ENCODE data around the gene RBM20.

DNA sequence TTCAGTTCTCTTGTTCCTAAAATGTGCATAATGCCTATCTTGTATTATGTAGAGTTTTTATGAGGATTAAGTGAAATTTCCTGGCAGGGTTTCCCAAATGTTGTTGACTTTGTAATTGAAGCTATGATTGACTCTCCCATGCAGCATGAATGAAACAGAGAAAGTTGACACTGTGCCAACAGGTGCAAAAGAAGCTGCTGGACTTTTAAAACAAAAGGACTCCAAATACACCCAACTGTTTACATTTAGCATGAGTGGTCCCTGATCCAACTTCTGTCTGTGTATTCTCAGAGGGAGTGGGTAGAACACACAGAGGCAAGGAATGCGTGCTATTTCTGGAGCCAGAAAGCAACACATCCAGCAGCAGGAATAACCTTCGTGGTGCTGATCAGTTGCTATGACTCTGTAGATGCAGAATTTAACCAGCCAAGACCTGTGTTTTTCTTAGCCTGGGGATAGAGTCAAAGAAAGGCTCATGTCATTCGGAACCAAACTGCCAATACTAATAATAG lies 14.4 kb upstream of the RBM20 start:
- TF ChIP-seq JUN (IDR thresholded peaks at IDR 0.05) (peak; percentile 41 to 62; a peak in 2 of 5 replicates), POLR2AphosphoS2 (conservative IDR thresholded peaks at IDR 0.05; ENCODE audit: low read length) (no peak), NFE2L2 (conservative IDR thresholded peaks at IDR 0.05; ENCODE audit: low read length) (no peak), CTCF (IDR thresholded peaks at IDR 0.05) (no peak), BHLHE40 (IDR thresholded peaks at IDR 0.05; ENCODE audit: low read depth, low read length) (no peak), RAD21 (conservative IDR thresholded peaks at IDR 0.05 in 1 of 2, IDR thresholded peaks at IDR 0.05 in 1 of 2) (no peak), MAX (IDR thresholded peaks at IDR 0.05) (no peak), POLR2A (IDR thresholded peaks at IDR 0.05; ENCODE audit: low read length) (no peak), CHD2 (IDR thresholded peaks at IDR 0.05; ENCODE audit: low read length, partially characterized antibody) (no peak), HOXA7 (CRISPR knock-in tag; IDR thresholded peaks at IDR 0.05) (no peak), MAZ (IDR thresholded peaks at IDR 0.05; ENCODE audit: borderline replicate concordance, low read depth, low read length) (no peak)

Data from A549 (cell line).